Liver (tissue), 3 donors: Measurements from ENCODE around the gene OR5T1.

ENCODE experiments used
- CTCF ChIP-seq: fragments of 150-350 bp; IDR thresholded peaks from 2 replicates; pipeline ENCODE4 v1.5.1; 2017; ENCODE audit warnings: improper control_type of control experiment, low read depth, low read length; ENCODE audit not compliant: missing input control
- EGR1 ChIP-seq, 2 donors: IDR thresholded peaks; 2 replicates each; pipeline ENCODE4 v1.6.1; 2016 to 2018; ENCODE audit warnings: antibody characterized with exemption in 2 of 2, low read depth in 2 of 2
- FOXA1 ChIP-seq: IDR thresholded peaks from 2 replicates; pipeline ENCODE4 v1.6.1; 2016; ENCODE audit warnings: antibody characterized with exemption
- GABPA ChIP-seq, 2 donors: IDR thresholded peaks in 1 of 2; conservative IDR thresholded peaks in 1 of 2; 2 replicates each; pipeline ENCODE4 v1.6.1; 2016; ENCODE audit warnings: antibody characterized with exemption in 2 of 2, mild to moderate bottlenecking in 1 of 2, moderate library complexity in 1 of 2
- HNF4G ChIP-seq: IDR thresholded peaks from 2 replicates; pipeline ENCODE4 v1.6.1; 2016; ENCODE audit warnings: antibody characterized with exemption
- JUND ChIP-seq, 2 donors: IDR thresholded peaks; 2 replicates each; pipeline ENCODE4 v1.6.1; 2016; ENCODE audit warnings: antibody characterized with exemption in 2 of 2
- RAD21 ChIP-seq, 2 donors: IDR thresholded peaks; 2 replicates each; pipeline ENCODE4 v1.6.1; 2016; ENCODE audit warnings: antibody characterized with exemption in 2 of 2, mild to moderate bottlenecking in 2 of 2
- REST ChIP-seq: IDR thresholded peaks from 2 replicates; pipeline ENCODE4 v1.6.1; 2016; ENCODE audit warnings: antibody characterized with exemption, mild to moderate bottlenecking
- RXRA ChIP-seq, 2 donors: IDR thresholded peaks; 2 replicates each; pipeline ENCODE4 v1.6.1; 2017 to 2018; ENCODE audit warnings: antibody characterized with exemption in 2 of 2, mild to moderate bottlenecking in 1 of 2
- SP1 ChIP-seq: IDR thresholded peaks from 2 replicates; pipeline ENCODE4 v1.6.1; 2018; ENCODE audit warnings: antibody characterized with exemption, mild to moderate bottlenecking
- TAF1 ChIP-seq: conservative IDR thresholded peaks from 2 replicates; pipeline ENCODE4 v1.6.1; 2016; ENCODE audit warnings: antibody characterized with exemption, mild to moderate bottlenecking
- TF ChIP-seq, protein P1 (sequence below): IDR thresholded peaks from 2 replicates; pipeline ENCODE4 v1.6.1; 2016; ENCODE audit warnings: antibody characterized with exemption
- TF ChIP-seq, protein P2 (sequence below): IDR thresholded peaks from 2 replicates; pipeline ENCODE4 v1.6.1; 2016; ENCODE audit warnings: antibody characterized with exemption
- donor health status: healthy.
- donor health status: healthy.

GRCh38 chr11:56314844-56315243 is 40.9 kb downstream of the OR5T1 start, which contains the start of gene OR8K3:
- TF ChIP-seq CTCF (no peak), RAD21 (IDR thresholded peaks at IDR 0.05) (no peak), FOXA1 (no peak), REST (no peak), TAF1 (no peak), RXRA (IDR thresholded peaks at IDR 0.05) (no peak), EGR1 (IDR thresholded peaks at IDR 0.05; ENCODE audit: low read depth in 2 of 2) (no peak), SP1 (no peak), JUND (IDR thresholded peaks at IDR 0.05) (no peak), GABPA (IDR thresholded peaks at IDR 0.05 in 1 of 2, conservative IDR thresholded peaks at IDR 0.05 in 1 of 2) (no peak), HNF4G (no peak)
- TF ChIP-seq, protein P1, sequence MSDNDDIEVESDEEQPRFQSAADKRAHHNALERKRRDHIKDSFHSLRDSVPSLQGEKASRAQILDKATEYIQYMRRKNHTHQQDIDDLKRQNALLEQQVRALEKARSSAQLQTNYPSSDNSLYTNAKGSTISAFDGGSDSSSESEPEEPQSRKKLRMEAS: no peak
- TF ChIP-seq, protein P2, sequence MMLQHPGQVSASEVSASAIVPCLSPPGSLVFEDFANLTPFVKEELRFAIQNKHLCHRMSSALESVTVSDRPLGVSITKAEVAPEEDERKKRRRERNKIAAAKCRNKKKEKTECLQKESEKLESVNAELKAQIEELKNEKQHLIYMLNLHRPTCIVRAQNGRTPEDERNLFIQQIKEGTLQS: no peak
